SK-N-SH (cell line): Measurements from ENCODE around the gene ARHGDIA. TPM values are rescaled to one million over a fixed set of nuclear protein-coding genes. Genes with fewer than 3 reads are reported as not detected.

ENCODE experiments used
- CTCF ChIA-PET: fragments of 300-600, 350-600 bp; formaldehyde crosslinking; extraction: SDS; loops from one replicate; lab custom pipeline; 2021; lab: Yijun Ruan, JAX
- POLR2A ChIA-PET: fragments of 350-600 bp; sonication (Branson Sonifier 250); formaldehyde crosslinking; extraction: SDS; loops from one replicate; lab custom pipeline; 2020; ENCODE audit warnings: antibody characterized with exemption, inconsistent platforms; lab: Yijun Ruan, JAX
- DNase-seq: peaks from one replicate; pipeline ENCODE4 v3.0.0; 2012
- H2AFZ ChIP-seq: fragments of 200-600 bp; sonication (generic); 2 replicates; pipeline ENCODE4 v1.8.1; 2016; ENCODE audit warnings: antibody characterized with exemption, mild to moderate bottlenecking, low read depth
- H3F3A ChIP-seq: fragments of 200-600 bp; sonication (generic); replicated peaks from 2 replicates; pipeline ENCODE3; 2016; ENCODE audit warnings: antibody characterized with exemption, mild to moderate bottlenecking; ENCODE audit not compliant: insufficient read depth
- H3K27ac ChIP-seq, 2 experiments: fragments of 200-500 bp in 1 of 2; fragments of 200-600 bp in 1 of 2; sonication (Bioruptor generic) in 1 of 2; sonication (generic), shearing (Covaris generic) in 1 of 2; 2 replicates each; pipeline versions ENCODE4 v1.5.1 to v1.6.1; 2014 to 2016; ENCODE audit warnings: low read depth in 2 of 2, inconsistent platforms in 1 of 2, low read length in 1 of 2, mild to moderate bottlenecking in 1 of 2, mixed read lengths in 1 of 2
- H3K27me3 ChIP-seq: fragments of 200-600 bp; sonication (generic), shearing (Covaris generic); 2 replicates; pipeline ENCODE4 v1.6.1; 2016; ENCODE audit warnings: mixed run types; ENCODE audit not compliant: insufficient read depth
- H3K36me3 ChIP-seq, 2 experiments: fragments of 200-500 bp in 1 of 2; fragments of 200-600 bp in 1 of 2; sonication (Bioruptor generic) in 1 of 2; sonication (generic) in 1 of 2; replicated peaks in 1 of 2; 2 replicates each; pipeline versions ENCODE3 to v1.5.1; 2014 to 2016; ENCODE audit warnings: low read length in 1 of 2, mild to moderate bottlenecking in 1 of 2; ENCODE audit not compliant: insufficient read depth in 2 of 2, control insufficient read depth in 1 of 2
- H3K4me1 ChIP-seq, 2 experiments: fragments of 200-500 bp in 1 of 2; fragments of 200-600 bp in 1 of 2; sonication (Bioruptor generic) in 1 of 2; sonication (generic), shearing (Covaris generic) in 1 of 2; 2 replicates each; pipeline versions ENCODE4 v1.5.1 to v1.6.1; 2014 to 2016; ENCODE audit warnings: low read depth in 1 of 2, low read length in 1 of 2, mixed run types in 1 of 2; ENCODE audit not compliant: insufficient read depth in 2 of 2, control insufficient read depth in 1 of 2
- H3K4me2 ChIP-seq: fragments of 200-600 bp; sonication (generic), shearing (Covaris generic); 2 replicates; pipeline ENCODE4 v1.6.1; 2017; ENCODE audit warnings: mixed run types
- H3K4me3 ChIP-seq, 2 experiments: fragments of 200-500 bp in 1 of 2; fragments of 200-600 bp in 1 of 2; sonication (Bioruptor generic) in 1 of 2; sonication (generic), shearing (Covaris generic) in 1 of 2; 2 replicates each; pipeline versions ENCODE4 v1.5.1 to v1.8.1; 2014 to 2016; ENCODE audit warnings: low read depth in 2 of 2, inconsistent platforms in 1 of 2, low read length in 1 of 2, mild to moderate bottlenecking in 1 of 2, mixed read lengths in 1 of 2, moderate library complexity in 1 of 2
- H3K79me2 ChIP-seq: fragments of 200-600 bp; sonication (generic); 2 replicates; pipeline ENCODE4 v1.8.1; 2017; ENCODE audit warnings: mild to moderate bottlenecking; ENCODE audit not compliant: insufficient read depth
- H3K9ac ChIP-seq: fragments of 200-600 bp; sonication (generic); 2 replicates; pipeline ENCODE4 v1.6.1; 2017; ENCODE audit warnings: mixed run types
- H3K9me2 ChIP-seq: fragments of 200-600 bp; sonication (generic); 2 replicates; pipeline ENCODE4 v1.6.1; 2017; ENCODE audit warnings: mixed run types
- H3K9me3 ChIP-seq: fragments of 200-600 bp; sonication (generic); 2 replicates; pipeline ENCODE4 v1.6.1; 2017; ENCODE audit warnings: mixed run types, mild to moderate bottlenecking, moderate library complexity
- H4K20me1 ChIP-seq: fragments of 200-600 bp; sonication (generic); 2 replicates; pipeline ENCODE4 v1.6.1; 2017; ENCODE audit warnings: mild to moderate bottlenecking, mixed run types; ENCODE audit not compliant: insufficient read depth
- ELF1 ChIP-seq: IDR thresholded peaks from 2 replicates; pipeline ENCODE4 v1.4.0; 2012
- FOSL2 ChIP-seq: IDR thresholded peaks from 2 replicates; pipeline ENCODE4 v1.4.0; 2012; ENCODE audit warnings: low read depth, mild to moderate bottlenecking, moderate library complexity, borderline replicate concordance
- FOXM1 ChIP-seq: IDR thresholded peaks from 2 replicates; pipeline ENCODE4 v1.4.0; 2012; ENCODE audit warnings: low read depth, mild to moderate bottlenecking
- GABPA ChIP-seq: IDR thresholded peaks from 2 replicates; pipeline ENCODE4 v1.4.0; 2012; ENCODE audit warnings: low read depth, mild to moderate bottlenecking
- GATA2 ChIP-seq: sonication (generic); formaldehyde crosslinking; IDR thresholded peaks from 2 replicates; pipeline ENCODE4 v1.5.0; 2020; ENCODE audit warnings: mild to moderate bottlenecking, missing genetic modification reagents
- MXI1 ChIP-seq: IDR thresholded peaks from 2 replicates; pipeline ENCODE4 v1.6.1; 2012; ENCODE audit warnings: mild to moderate bottlenecking, low read depth, low read length, improper control_type of control experiment
- NFIC ChIP-seq: IDR thresholded peaks from 2 replicates; pipeline ENCODE4 v1.4.0; 2012; ENCODE audit warnings: borderline replicate concordance
- NRF1 ChIP-seq: IDR thresholded peaks from 2 replicates; pipeline ENCODE4 v1.6.1; 2012; ENCODE audit warnings: low read depth, mild to moderate bottlenecking, low read length
- POLR2AphosphoS5 ChIP-seq: IDR thresholded peaks from 2 replicates; pipeline ENCODE4 v1.6.1; 2012; ENCODE audit warnings: low read depth, low read length
- RCOR1 ChIP-seq: fragments of 150-350 bp; IDR thresholded peaks from 2 replicates; pipeline ENCODE4 v1.6.1; 2017; ENCODE audit warnings: antibody characterized with exemption, low read length
- RFX5 ChIP-seq: IDR thresholded peaks from 2 replicates; pipeline ENCODE4 v1.6.1; 2012; ENCODE audit warnings: mild to moderate bottlenecking, improper control_type of control experiment, low read length
- TAF1 ChIP-seq: IDR thresholded peaks from 2 replicates; pipeline ENCODE4 v1.6.1; 2012; ENCODE audit warnings: low read depth, mild to moderate bottlenecking, low read length, moderate library complexity, borderline replicate concordance
- TCF12 ChIP-seq: IDR thresholded peaks from 2 replicates; pipeline ENCODE4 v1.4.0; 2012
- TEAD4 ChIP-seq: IDR thresholded peaks from 2 replicates; pipeline ENCODE4 v1.4.0; 2012; ENCODE audit warnings: mild to moderate bottlenecking, borderline replicate concordance; ENCODE audit not compliant: insufficient read depth
- YY1 ChIP-seq: IDR thresholded peaks from 2 replicates; pipeline ENCODE4 v1.4.0; 2012; ENCODE audit warnings: low read depth, mild to moderate bottlenecking
- WGBS: methylation state at CpG from one replicate; pipeline ENCODE4 v1.1.6; 2017; ENCODE audit warnings: low lambda C conversion rate; 5-methylcytosine and 5-hydroxymethylcytosine counted together
- polyA plus RNA-seq, 3 experiments: library from polyadenylated mRNA; depleted of rRNA; stranded (reverse); fragments of >200 nt; gene quantifications; 2 replicates each; pipeline ENCODE4 v1.2.3, GENCODE V29; 2012
- TF ChIP-seq, protein P1 (sequence below): IDR thresholded peaks from 2 replicates; pipeline ENCODE4 v1.4.0; 2012; ENCODE audit warnings: low read depth
- TF ChIP-seq, protein P2 (sequence below): IDR thresholded peaks from 2 replicates; pipeline ENCODE4 v1.4.0; 2012; ENCODE audit warnings: low read depth, borderline replicate concordance
- TF ChIP-seq, protein P3 (sequence below): fragments of 200-600 bp; sonication (generic); IDR thresholded peaks from 2 replicates; pipeline ENCODE4 v1.6.1; 2017; ENCODE audit warnings: antibody characterized with exemption, mild to moderate bottlenecking, moderate library complexity

ARHGDIA gene
- polyA plus RNA-seq, 1 of the 3 experiments (the other 2 are of a cell fraction): 385 TPM

DNA sequence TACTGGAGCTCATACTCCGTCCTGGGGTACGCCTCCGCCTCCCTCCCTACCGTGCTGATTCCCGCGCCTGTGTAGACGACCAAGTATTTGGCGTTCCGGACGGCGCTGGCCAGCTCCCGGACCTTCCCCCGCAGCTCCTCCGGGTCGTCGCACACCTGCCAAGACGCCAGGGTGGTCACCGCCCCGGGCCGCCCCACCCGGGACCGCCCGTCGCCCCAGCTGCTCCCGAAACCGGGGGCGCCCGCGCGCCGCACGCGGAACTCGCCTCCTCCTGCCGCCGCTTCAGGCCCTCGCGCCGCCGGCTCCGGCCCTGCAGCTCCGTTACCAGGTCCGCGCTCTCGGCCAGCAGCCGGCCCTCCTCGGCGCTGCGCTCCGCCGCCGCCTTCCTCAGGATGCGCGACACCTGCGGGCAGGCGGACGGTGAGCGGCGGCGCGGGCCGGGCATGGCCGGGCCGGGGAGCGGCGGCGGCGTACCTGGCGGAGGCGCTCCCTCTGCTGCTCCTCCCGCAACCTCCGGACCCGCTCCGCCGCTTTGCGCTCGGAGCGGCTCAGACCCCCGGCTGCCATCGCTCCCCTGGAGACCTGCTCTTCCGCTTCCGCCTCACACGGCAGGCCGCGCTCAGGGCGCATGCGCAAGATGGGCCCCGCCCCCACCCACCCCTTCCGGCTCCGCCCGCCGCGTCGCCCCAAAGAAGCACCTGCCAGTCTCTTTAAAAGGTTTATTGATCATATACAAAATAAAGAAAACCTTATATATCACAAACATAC, 46.6 kb upstream of the ARHGDIA start, which contains the start of gene SIRT7 (continued):
- TF ChIP-seq NFIC: no peak
- peak; percentile 55; the same call in 1 of the 2 replicates for TF ChIP-seq MXI1
- TF ChIP-seq, protein P1, sequence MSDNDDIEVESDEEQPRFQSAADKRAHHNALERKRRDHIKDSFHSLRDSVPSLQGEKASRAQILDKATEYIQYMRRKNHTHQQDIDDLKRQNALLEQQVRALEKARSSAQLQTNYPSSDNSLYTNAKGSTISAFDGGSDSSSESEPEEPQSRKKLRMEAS: peak; percentile 21; the same call in 1 of the 2 replicates
- TF ChIP-seq, protein P2, sequence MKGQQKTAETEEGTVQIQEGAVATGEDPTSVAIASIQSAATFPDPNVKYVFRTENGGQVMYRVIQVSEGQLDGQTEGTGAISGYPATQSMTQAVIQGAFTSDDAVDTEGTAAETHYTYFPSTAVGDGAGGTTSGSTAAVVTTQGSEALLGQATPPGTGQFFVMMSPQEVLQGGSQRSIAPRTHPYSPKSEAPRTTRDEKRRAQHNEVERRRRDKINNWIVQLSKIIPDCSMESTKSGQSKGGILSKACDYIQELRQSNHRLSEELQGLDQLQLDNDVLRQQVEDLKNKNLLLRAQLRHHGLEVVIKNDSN: no peak
- TF ChIP-seq RCOR1: no peak
- TF ChIP-seq, protein P3, sequence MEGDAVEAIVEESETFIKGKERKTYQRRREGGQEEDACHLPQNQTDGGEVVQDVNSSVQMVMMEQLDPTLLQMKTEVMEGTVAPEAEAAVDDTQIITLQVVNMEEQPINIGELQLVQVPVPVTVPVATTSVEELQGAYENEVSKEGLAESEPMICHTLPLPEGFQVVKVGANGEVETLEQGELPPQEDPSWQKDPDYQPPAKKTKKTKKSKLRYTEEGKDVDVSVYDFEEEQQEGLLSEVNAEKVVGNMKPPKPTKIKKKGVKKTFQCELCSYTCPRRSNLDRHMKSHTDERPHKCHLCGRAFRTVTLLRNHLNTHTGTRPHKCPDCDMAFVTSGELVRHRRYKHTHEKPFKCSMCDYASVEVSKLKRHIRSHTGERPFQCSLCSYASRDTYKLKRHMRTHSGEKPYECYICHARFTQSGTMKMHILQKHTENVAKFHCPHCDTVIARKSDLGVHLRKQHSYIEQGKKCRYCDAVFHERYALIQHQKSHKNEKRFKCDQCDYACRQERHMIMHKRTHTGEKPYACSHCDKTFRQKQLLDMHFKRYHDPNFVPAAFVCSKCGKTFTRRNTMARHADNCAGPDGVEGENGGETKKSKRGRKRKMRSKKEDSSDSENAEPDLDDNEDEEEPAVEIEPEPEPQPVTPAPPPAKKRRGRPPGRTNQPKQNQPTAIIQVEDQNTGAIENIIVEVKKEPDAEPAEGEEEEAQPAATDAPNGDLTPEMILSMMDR: no peak

GRCh38 chr17:81916234-81917001, 45.3 kb upstream of the ARHGDIA start:
- no peak for DNase-seq
- Histone ChIP-seq H2AFZ (no peak overlapping the region), H3K9ac (peak overlapping the region; percentile 68; the same call in 1 of the 2 replicates), H3K4me1 (peaks cover 7 to 26% of the 10 kb centered on the region in 2 experiments; a peak in 3 of 4 replicates), H3K36me3 (peaks cover 25 to 73% of the 10 kb centered on the region in 2 experiments), H3K4me3 (peak overlapping the region; percentile 89 to 100), H3K9me3 (no peaks in the 10 kb centered on the region), H3F3A (peaks cover 31% of the 10 kb centered on the region), H3K27me3 (no peaks in the 10 kb centered on the region), H3K79me2 (peaks cover 60% of the 10 kb centered on the region), H3K4me2 (peak overlapping the region; percentile 76)
- CTCF ChIA-PET: interaction anchor here (0.5 to 3.4 kb wide), 6 partner anchors 11 to 106 kb away, joined by 3 to 22 read pairs (median 4); partner anchors contain the start of genes CENPX, MAFG, NOTUM and PYCR1
- TF ChIP-seq GATA2 (CRISPR knock-in tag): no peak
- no peak for TF ChIP-seq TEAD4
- no peak for TF ChIP-seq GABPA
- TF ChIP-seq ELF1: no peak
- TF ChIP-seq FOSL2: no peak
- TF ChIP-seq RFX5: no peak
- no peak for TF ChIP-seq MXI1
- no peak for TF ChIP-seq TCF12
- no peak for TF ChIP-seq POLR2AphosphoS5
- no peak for TF ChIP-seq YY1
- TF ChIP-seq NRF1: no peak
- no peak for TF ChIP-seq FOXM1
- TF ChIP-seq NFIC: no peak
- TF ChIP-seq TAF1: no peak
- TF ChIP-seq, all 33 proteins: peak for 0
- H4K20me1 ChIP-seq: peaks cover 64% of the 10 kb centered on the region
- H3K9me2 ChIP-seq: no peaks in the 10 kb centered on the region
- WGBS: 79% methylated on average over 20 of the region's 21 CpGs
- H3K27ac ChIP-seq: no peak overlapping the region
- POLR2A ChIA-PET: interaction anchor here (0.7 to 1.3 kb wide), 3 partner anchors 21 to 105 kb away, joined by 3 to 8 read pairs (median 3); partner anchors contain the start of gene PYCR1
